Measurements from ENCODE around the gene DOCK9.

The DOCK9 gene

DNA sequence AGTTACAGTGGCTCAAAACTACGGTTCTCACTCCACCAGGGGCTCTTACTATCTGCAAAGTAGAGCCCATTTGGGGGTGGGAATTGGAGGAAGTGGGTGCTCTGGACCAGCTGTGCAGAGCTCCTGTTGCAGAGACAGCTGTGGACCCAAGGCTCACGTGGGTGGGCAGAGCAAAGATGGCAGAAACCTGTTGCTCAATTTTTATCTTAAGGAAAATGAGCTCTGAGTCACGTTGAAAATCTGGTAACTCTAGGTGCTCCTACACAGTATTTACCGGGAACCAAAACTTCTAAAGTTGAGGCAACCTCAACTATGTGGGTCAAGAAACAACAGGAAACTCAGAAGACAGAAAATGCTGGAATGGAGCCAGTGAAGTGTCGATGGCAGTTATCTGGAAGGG lies 195.2 kb downstream of the DOCK9 start:
- H3K4me3 ChIP-seq (ENCODE audit: low read depth in 1 of 2, low read length in 2 of 2): no peak overlapping the region
- no peaks in the 10 kb centered on the region for H3K27me3 ChIP-seq (ENCODE audit: control insufficient read depth in 1 of 2, insufficient read depth in 2 of 2, low read length in 2 of 2)
- H3K9me3 ChIP-seq (ENCODE audit: low read length): no peaks in the 10 kb centered on the region
- H3K36me3 ChIP-seq (ENCODE audit: insufficient read depth, low read length): no peaks in the 10 kb centered on the region
- no peaks in the 10 kb centered on the region for H3K4me1 ChIP-seq (ENCODE audit: insufficient read depth, low read length)
- H3K27ac ChIP-seq (ENCODE audit: low read depth, low read length): no peak overlapping the region
- H3K9ac ChIP-seq (ENCODE audit: low read length): no peak overlapping the region

GRCh38 chr13:98781905-98782304 lies 196.0 kb downstream of the DOCK9 start:
- H3K36me3 ChIP-seq (ENCODE audit: insufficient read depth, low read length): no peaks in the 10 kb centered on the region
- H3K4me1 ChIP-seq (ENCODE audit: insufficient read depth, low read length): no peaks in the 10 kb centered on the region
- H3K27me3 ChIP-seq (ENCODE audit: control insufficient read depth in 1 of 2, insufficient read depth in 2 of 2, low read length in 2 of 2): no peaks in the 10 kb centered on the region
- H3K9ac ChIP-seq (ENCODE audit: low read length): no peak overlapping the region
- no peak overlapping the region for H3K27ac ChIP-seq (ENCODE audit: low read depth, low read length)
- no peak overlapping the region for H3K4me3 ChIP-seq (ENCODE audit: low read depth in 1 of 2, low read length in 2 of 2)
- H3K9me3 ChIP-seq (ENCODE audit: low read length): no peaks in the 10 kb centered on the region

DNA sequence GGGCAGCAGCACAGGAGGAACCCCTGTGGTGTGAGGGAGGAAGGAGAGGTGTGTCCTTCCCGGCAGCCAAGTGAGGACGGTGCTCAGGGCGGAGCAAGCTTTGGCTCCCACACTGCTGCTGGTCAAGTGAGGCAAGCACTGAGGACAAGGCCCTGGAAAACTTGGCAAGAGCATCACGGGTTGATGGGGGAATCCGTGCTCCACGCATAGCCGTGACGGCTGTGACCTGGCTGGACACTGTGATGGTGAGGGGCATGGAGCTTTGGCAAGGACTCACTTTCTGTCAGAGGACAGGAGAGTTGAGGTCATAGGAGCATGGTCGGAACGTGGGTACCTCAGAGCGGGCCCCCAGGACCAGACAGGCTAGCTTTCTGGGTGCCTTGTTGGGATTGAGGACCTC lies 196.4 kb downstream of the DOCK9 start:
- Histone ChIP-seq H3K4me3 (ENCODE audit: low read depth in 1 of 2, low read length in 2 of 2) (no peak overlapping the region), H3K27ac (ENCODE audit: low read depth, low read length) (no peak overlapping the region), H3K36me3 (ENCODE audit: insufficient read depth, low read length) (no peaks in the 10 kb centered on the region), H3K9me3 (ENCODE audit: low read length) (no peaks in the 10 kb centered on the region), H3K27me3 (ENCODE audit: control insufficient read depth in 1 of 2, insufficient read depth in 2 of 2, low read length in 2 of 2) (no peaks in the 10 kb centered on the region), H3K4me1 (ENCODE audit: insufficient read depth, low read length) (no peaks in the 10 kb centered on the region), H3K9ac (ENCODE audit: low read length) (no peak overlapping the region)

DNA sequence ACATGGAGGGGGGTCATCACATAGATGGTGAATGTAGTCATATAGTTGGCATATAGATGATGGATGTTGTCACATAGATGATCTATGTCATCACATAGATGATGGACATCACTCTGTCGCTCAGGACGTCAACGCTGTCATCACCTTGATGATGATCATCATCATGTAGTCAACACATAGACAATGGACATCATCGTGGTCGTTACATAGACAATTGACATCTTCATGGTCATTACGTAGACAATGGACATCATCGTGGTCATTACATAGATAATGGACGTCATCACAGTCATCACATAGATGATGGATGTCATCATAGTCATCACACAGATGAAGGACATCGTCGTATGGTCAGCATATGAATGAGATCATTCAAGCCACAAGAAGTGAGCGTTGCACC lies 196.8 kb downstream of the DOCK9 start:
- H3K4me1 ChIP-seq (ENCODE audit: insufficient read depth, low read length): no peaks in the 10 kb centered on the region
- H3K4me3 ChIP-seq (ENCODE audit: low read depth in 1 of 2, low read length in 2 of 2): no peak overlapping the region
- H3K9ac ChIP-seq (ENCODE audit: low read length): no peak overlapping the region

GRCh38 chr13:98780451-98780850 lies 197.4 kb downstream of the DOCK9 start:
- Histone ChIP-seq H3K4me3 (ENCODE audit: low read depth in 1 of 2, low read length in 2 of 2) (no peak overlapping the region), H3K4me1 (ENCODE audit: insufficient read depth, low read length) (no peaks in the 10 kb centered on the region), H3K36me3 (ENCODE audit: insufficient read depth, low read length) (no peaks in the 10 kb centered on the region), H3K9ac (ENCODE audit: low read length) (no peak overlapping the region), H3K27me3 (ENCODE audit: control insufficient read depth in 1 of 2, insufficient read depth in 2 of 2, low read length in 2 of 2) (no peaks in the 10 kb centered on the region), H3K27ac (ENCODE audit: low read depth, low read length) (no peak overlapping the region), H3K9me3 (ENCODE audit: low read length) (no peaks in the 10 kb centered on the region)

More for the DNA sequence above, 196.8 kb downstream of the DOCK9 start:
- no peak overlapping the region for H3K27ac ChIP-seq (ENCODE audit: low read depth, low read length)
- no peaks in the 10 kb centered on the region for H3K9me3 ChIP-seq (ENCODE audit: low read length)
- H3K36me3 ChIP-seq (ENCODE audit: insufficient read depth, low read length): no peaks in the 10 kb centered on the region
- no peaks in the 10 kb centered on the region for H3K27me3 ChIP-seq (ENCODE audit: control insufficient read depth in 1 of 2, insufficient read depth in 2 of 2, low read length in 2 of 2)

- no peaks in the 10 kb centered on the region for H3K4me1 ChIP-seq (ENCODE audit: insufficient read depth, low read length)
- H3K9me3 ChIP-seq (ENCODE audit: low read length): no peaks in the 10 kb centered on the region
- H3K9ac ChIP-seq (ENCODE audit: low read length): no peak overlapping the region
- H3K27ac ChIP-seq (ENCODE audit: low read depth, low read length): no peak overlapping the region
- no peak overlapping the region for H3K4me3 ChIP-seq (ENCODE audit: low read depth in 1 of 2, low read length in 2 of 2)
- H3K36me3 ChIP-seq (ENCODE audit: insufficient read depth, low read length): no peaks in the 10 kb centered on the region
- H3K27me3 ChIP-seq (ENCODE audit: control insufficient read depth in 1 of 2, insufficient read depth in 2 of 2, low read length in 2 of 2): no peaks in the 10 kb centered on the region
Measured at GRCh38 chr13:98779695-98780094, 198.2 kb downstream of the DOCK9 start.

GRCh38 chr13:98778749-98779148 lies 199.1 kb downstream of the DOCK9 start:
- H3K27ac ChIP-seq (ENCODE audit: low read depth, low read length): no peak overlapping the region
- H3K4me3 ChIP-seq (ENCODE audit: low read depth in 1 of 2, low read length in 2 of 2): no peak overlapping the region
- no peaks in the 10 kb centered on the region for H3K4me1 ChIP-seq (ENCODE audit: insufficient read depth, low read length)
- H3K9me3 ChIP-seq (ENCODE audit: low read length): no peaks in the 10 kb centered on the region
- H3K27me3 ChIP-seq (ENCODE audit: control insufficient read depth in 1 of 2, insufficient read depth in 2 of 2, low read length in 2 of 2): no peaks in the 10 kb centered on the region
- H3K9ac ChIP-seq (ENCODE audit: low read length): no peak overlapping the region
- H3K36me3 ChIP-seq (ENCODE audit: insufficient read depth, low read length): no peaks in the 10 kb centered on the region

DNA sequence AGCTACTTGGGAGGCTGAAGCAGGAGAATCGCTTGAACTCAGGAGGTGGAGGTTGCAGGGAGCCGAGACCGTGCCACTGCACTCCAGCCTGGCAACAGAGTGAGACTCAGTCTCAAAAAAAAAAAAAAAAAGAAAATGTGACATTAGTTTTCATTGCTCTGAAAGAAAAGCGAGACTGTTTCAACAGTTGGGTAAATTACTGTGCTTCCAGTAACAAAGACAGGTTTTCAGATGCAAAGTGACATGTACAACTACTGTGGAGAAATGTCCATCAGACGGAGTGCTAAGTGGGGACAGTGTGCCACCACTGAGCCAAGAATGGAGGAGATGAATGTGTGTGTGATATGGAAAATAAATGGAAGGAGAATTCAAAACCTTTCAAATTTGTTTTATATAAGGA lies 201.2 kb downstream of the DOCK9 start:
- Histone ChIP-seq H3K9ac (ENCODE audit: low read length) (no peak overlapping the region), H3K9me3 (ENCODE audit: low read length) (no peaks in the 10 kb centered on the region), H3K27ac (ENCODE audit: low read depth, low read length) (no peak overlapping the region), H3K27me3 (ENCODE audit: control insufficient read depth in 1 of 2, insufficient read depth in 2 of 2, low read length in 2 of 2) (no peaks in the 10 kb centered on the region), H3K4me1 (ENCODE audit: insufficient read depth, low read length) (no peaks in the 10 kb centered on the region), H3K36me3 (ENCODE audit: insufficient read depth, low read length) (no peaks in the 10 kb centered on the region), H3K4me3 (ENCODE audit: low read depth in 1 of 2, low read length in 2 of 2) (no peak overlapping the region)

DNA sequence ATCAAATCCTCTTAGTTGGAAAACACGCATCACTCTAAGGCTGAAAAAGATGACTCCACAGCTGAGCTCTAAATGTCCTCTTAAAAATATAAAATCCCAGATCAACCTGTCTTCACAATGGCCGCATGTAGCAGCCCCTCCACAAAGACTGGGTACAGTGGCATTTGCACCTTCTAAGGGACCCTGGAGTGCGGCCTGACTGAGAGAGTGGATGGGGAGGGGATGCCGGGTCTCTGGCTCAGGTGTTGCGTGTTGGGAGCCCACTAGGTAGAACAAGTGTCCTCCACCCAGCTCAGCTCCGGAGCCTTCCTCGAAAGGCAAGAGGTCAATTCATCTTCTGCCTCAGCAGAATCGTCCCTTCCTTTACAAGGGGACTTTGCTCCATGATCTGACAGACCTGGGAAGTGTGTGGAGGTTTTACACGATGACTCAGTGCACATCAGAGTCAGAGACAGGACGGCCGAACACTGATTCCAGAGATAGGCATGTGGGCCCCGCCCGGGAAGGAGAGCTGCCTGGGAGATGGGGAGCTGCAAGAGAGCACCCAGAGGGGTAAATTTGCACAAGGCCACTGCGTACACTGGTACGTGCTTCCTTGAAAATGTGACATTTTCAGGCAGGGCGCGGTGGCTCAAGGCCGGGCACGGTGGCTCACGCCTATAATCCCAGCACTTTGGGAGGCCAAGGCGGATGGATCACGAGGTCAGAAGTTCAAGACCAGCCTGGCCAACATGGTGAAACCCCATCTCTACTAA lies 201.8 kb downstream of the DOCK9 start:
- no peaks in the 10 kb centered on the region for H3K36me3 ChIP-seq (ENCODE audit: insufficient read depth, low read length)
- H3K9me3 ChIP-seq (ENCODE audit: low read length): no peaks in the 10 kb centered on the region
- no peak overlapping the region for H3K4me3 ChIP-seq (ENCODE audit: low read depth in 1 of 2, low read length in 2 of 2)
- no peak overlapping the region for H3K9ac ChIP-seq (ENCODE audit: low read length)
- H3K27me3 ChIP-seq (ENCODE audit: control insufficient read depth in 1 of 2, insufficient read depth in 2 of 2, low read length in 2 of 2): no peaks in the 10 kb centered on the region
- H3K4me1 ChIP-seq (ENCODE audit: insufficient read depth, low read length): no peaks in the 10 kb centered on the region
- no peak overlapping the region for H3K27ac ChIP-seq (ENCODE audit: low read depth, low read length)

DNA sequence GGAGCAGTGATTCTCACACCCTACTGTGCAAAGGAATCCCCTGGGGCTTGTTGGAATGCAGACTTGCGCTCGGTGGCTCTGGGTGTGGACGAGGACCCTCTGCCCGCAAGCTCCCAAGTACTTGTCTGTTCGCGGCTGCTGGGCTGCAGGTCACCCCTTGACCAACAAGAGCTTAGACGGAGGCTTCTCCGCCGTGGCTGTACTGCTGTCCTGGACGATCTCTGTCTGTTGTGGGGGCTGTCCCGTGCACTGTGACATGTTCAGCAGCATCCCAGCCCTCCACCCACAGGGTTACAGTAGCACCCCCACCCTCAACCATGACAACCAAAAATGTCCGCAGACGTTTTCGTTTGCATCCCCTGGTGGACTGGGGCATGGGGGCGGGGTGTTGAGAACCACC lies 202.5 kb downstream of the DOCK9 start:
- Histone ChIP-seq H3K9me3 (ENCODE audit: low read length) (no peaks in the 10 kb centered on the region), H3K27me3 (ENCODE audit: control insufficient read depth in 1 of 2, insufficient read depth in 2 of 2, low read length in 2 of 2) (no peaks in the 10 kb centered on the region), H3K4me3 (ENCODE audit: low read depth in 1 of 2, low read length in 2 of 2) (no peak overlapping the region), H3K9ac (ENCODE audit: low read length) (no peak overlapping the region), H3K36me3 (ENCODE audit: insufficient read depth, low read length) (no peaks in the 10 kb centered on the region), H3K4me1 (ENCODE audit: insufficient read depth, low read length) (no peaks in the 10 kb centered on the region), H3K27ac (ENCODE audit: low read depth, low read length) (no peak overlapping the region)

GRCh38 chr13:98774776-98775175 lies 203.1 kb downstream of the DOCK9 start:
- Histone ChIP-seq H3K9me3 (ENCODE audit: low read length) (no peaks in the 10 kb centered on the region), H3K4me3 (ENCODE audit: low read depth in 1 of 2, low read length in 2 of 2) (no peak overlapping the region), H3K9ac (ENCODE audit: low read length) (no peak overlapping the region), H3K4me1 (ENCODE audit: insufficient read depth, low read length) (no peaks in the 10 kb centered on the region), H3K27ac (ENCODE audit: low read depth, low read length) (no peak overlapping the region), H3K27me3 (ENCODE audit: control insufficient read depth in 1 of 2, insufficient read depth in 2 of 2, low read length in 2 of 2) (no peaks in the 10 kb centered on the region), H3K36me3 (ENCODE audit: insufficient read depth, low read length) (no peaks in the 10 kb centered on the region)

- no peaks in the 10 kb centered on the region for H3K9me3 ChIP-seq (ENCODE audit: low read length)
- no peaks in the 10 kb centered on the region for H3K27me3 ChIP-seq (ENCODE audit: control insufficient read depth in 1 of 2, insufficient read depth in 2 of 2, low read length in 2 of 2)
- H3K36me3 ChIP-seq (ENCODE audit: insufficient read depth, low read length): no peaks in the 10 kb centered on the region
Measured at GRCh38 chr13:98773921-98774320, 203.9 kb downstream of the DOCK9 start.

More at GRCh38 chr13:98773921-98774320, 203.9 kb downstream of the DOCK9 start:
- H3K27ac ChIP-seq (ENCODE audit: low read depth, low read length): no peak overlapping the region
- H3K4me3 ChIP-seq (ENCODE audit: low read depth in 1 of 2, low read length in 2 of 2): no peak overlapping the region
- H3K4me1 ChIP-seq (ENCODE audit: insufficient read depth, low read length): no peaks in the 10 kb centered on the region
- H3K9ac ChIP-seq (ENCODE audit: low read length): no peak overlapping the region
